Endothelial cell of umbilical vein (primary cell): ENCODE results near the gene MACROD2. TPM values are rescaled to one million over a fixed set of nuclear protein-coding genes. Genes with fewer than 3 reads are reported as not detected.

Experiments used
- BruUV-seq: library from RNA; stranded (reverse); fragments of 400-500 nt; replicated peaks from 2 replicates; lab custom pipeline; 2021; lab: Mats Ljungman, UMichigan
- CTCF ChIA-PET: fragments of 300-600, 350-600 bp; sonication (Branson Sonifier 250); formaldehyde crosslinking; loops from one replicate; lab custom pipeline; 2021; ENCODE audit warnings: antibody characterized with exemption, inconsistent platforms; lab: Charles Lee
- POLR2A ChIA-PET: fragments of 300-600, 350-600 bp; sonication (Branson Sonifier 250); formaldehyde crosslinking; loops from one replicate; lab custom pipeline; 2021; ENCODE audit warnings: antibody characterized with exemption, inconsistent platforms; lab: Charles Lee
- DNase-seq: peaks from one replicate; pipeline ENCODE4 v3.0.0-alpha.2; 2011; ENCODE audit warnings: low read depth, low spot score
- FAIRE-seq: peaks from 2 replicates; lab custom pipeline; 2011; peaks lifted over from hg19 to GRCh38; lab: Jason Lieb, UNC
- H2AFZ ChIP-seq: 2 replicates; pipeline ENCODE4 v1.6.0; 2012; ENCODE audit warnings: low read depth, low read length, control low read depth, inconsistent platforms
- H3K27ac ChIP-seq: 2 replicates; pipeline ENCODE4 v1.5.1; 2011; ENCODE audit warnings: low read depth, mild to moderate bottlenecking, control low read depth, low read length, moderate library complexity; ENCODE audit not compliant: insufficient read depth
- H3K27me3 ChIP-seq, 2 experiments: 2 replicates each; pipeline versions ENCODE4 v1.6.0 to v1.6.1; 2011; ENCODE audit warnings: low read length in 2 of 2, mixed read lengths in 1 of 2; ENCODE audit not compliant: control insufficient read depth in 2 of 2, insufficient read depth in 2 of 2
- H3K36me3 ChIP-seq, 2 experiments: 2 replicates in 1 of 2; 3 replicates in 1 of 2; pipeline ENCODE4 v1.5.1; 2011; ENCODE audit warnings: low read length in 2 of 2, mild to moderate bottlenecking in 1 of 2, moderate library complexity in 1 of 2; ENCODE audit not compliant: control insufficient read depth in 2 of 2, insufficient read depth in 2 of 2; ENCODE audit errors: extremely low read depth in 1 of 2
- H3K4me1 ChIP-seq: 3 replicates; pipeline ENCODE4 v1.5.1; 2011; ENCODE audit warnings: mild to moderate bottlenecking, low read length; ENCODE audit not compliant: control insufficient read depth, insufficient read depth; ENCODE audit errors: extremely low read depth
- H3K4me2 ChIP-seq: 2 replicates; pipeline ENCODE4 v1.6.1; 2011; ENCODE audit warnings: low read length, control low read depth, mixed read lengths; ENCODE audit not compliant: insufficient read depth
- H3K4me3 ChIP-seq, 3 experiments: fragments of 200-600 bp in 1 of 3; sonication (generic), shearing (Covaris generic) in 1 of 3; replicated peaks in 1 of 3; 2 replicates each; pipeline ENCODE4 v1.5.1; 2011 to 2016; ENCODE audit warnings: control low read depth in 3 of 3, low read length in 3 of 3, mild to moderate bottlenecking in 2 of 3, inconsistent platforms in 1 of 3, low read depth in 1 of 3, moderate library complexity in 1 of 3; ENCODE audit not compliant: insufficient read depth in 1 of 3
- H3K79me2 ChIP-seq: 2 replicates; pipeline ENCODE4 v1.6.0; 2012; ENCODE audit warnings: low read length, inconsistent platforms; ENCODE audit not compliant: control insufficient read depth, insufficient read depth
- H3K9ac ChIP-seq: replicated peaks from 2 replicates; pipeline ENCODE3; 2011; ENCODE audit warnings: low read length, control low read depth; ENCODE audit not compliant: insufficient read depth; ENCODE audit errors: extremely low read depth
- H3K9me1 ChIP-seq: replicated peaks from 3 replicates; pipeline ENCODE4 v1.6.0; 2011; ENCODE audit warnings: mild to moderate bottlenecking, low read length; ENCODE audit not compliant: control insufficient read depth, insufficient read depth; ENCODE audit errors: extremely low read depth
- H3K9me3 ChIP-seq: replicated peaks from 2 replicates; pipeline ENCODE4 v1.5.1; 2012; ENCODE audit warnings: low read length, inconsistent platforms; ENCODE audit not compliant: control insufficient read depth, insufficient read depth
- H4K20me1 ChIP-seq: replicated peaks from 2 replicates; pipeline ENCODE3; 2011; ENCODE audit warnings: mild to moderate bottlenecking, low read length; ENCODE audit not compliant: control insufficient read depth, insufficient read depth; ENCODE audit errors: extremely low read depth
- EZH2 ChIP-seq: IDR thresholded peaks from 2 replicates; pipeline ENCODE4 v1.6.1; 2012; ENCODE audit warnings: borderline replicate concordance, low read depth, mild to moderate bottlenecking, moderate library complexity, low read length, inconsistent platforms; ENCODE audit not compliant: severe bottlenecking
- FOS ChIP-seq: IDR thresholded peaks from 2 replicates; pipeline ENCODE4 v1.6.1; 2011; ENCODE audit warnings: mild to moderate bottlenecking, low read length, moderate library complexity, borderline replicate concordance; ENCODE audit not compliant: insufficient read depth
- GATA2 ChIP-seq: IDR thresholded peaks from 2 replicates; pipeline ENCODE4 v1.7.0; 2011; ENCODE audit warnings: low read depth, mild to moderate bottlenecking, moderate library complexity, mixed read lengths, low read length; ENCODE audit not compliant: insufficient read length, insufficient read depth
- JUN ChIP-seq: IDR thresholded peaks from 2 replicates; pipeline ENCODE4 v1.6.1; 2011; ENCODE audit warnings: borderline replicate concordance, low read depth; ENCODE audit not compliant: insufficient read length, insufficient read depth
- MYC ChIP-seq: IDR thresholded peaks from one replicate; pipeline ENCODE4 v1.6.1; 2011; ENCODE audit warnings: mild to moderate bottlenecking, low read depth, low read length
- POLR2A ChIP-seq: IDR thresholded peaks from 2 replicates; pipeline ENCODE4 v1.6.1; 2012; ENCODE audit warnings: low read depth, mild to moderate bottlenecking, control low read depth, low read length
- POLR2AphosphoS5 ChIP-seq: IDR thresholded peaks from 2 replicates; pipeline ENCODE4 v1.6.1; 2012; ENCODE audit warnings: low read depth, mild to moderate bottlenecking, control low read depth, low read length, moderate library complexity; ENCODE audit not compliant: insufficient read depth
- dilution Hi-C: fragments of 300-500 bp; cut with MboI; formaldehyde crosslinking; loops from one replicate; pipeline ENCODE4 v1.15.0; 2019; ENCODE audit warnings: low sequenced_read_pairs; ENCODE audit not compliant: extremely low pct_ligation_motif_present
- intact Hi-C: fragments of 100-400 bp; cut with micrococcal nuclease; formaldehyde crosslinking; loops from one replicate; pipeline ENCODE4 v1.10.0; 2022
- polyA plus RNA-seq, 4 experiments: library from polyadenylated mRNA; depleted of rRNA in 3 of 4; stranded (reverse) in 3 of 4; unstranded in 1 of 4; fragments of >200 nt; gene quantifications; 2 replicates each; pipeline versions ENCODE4 v1.2.1 to v1.2.3, GENCODE V29; 2011 to 2012; ENCODE audit warnings: missing spikeins in 1 of 4
- total RNA-seq: library from RNA; stranded (reverse); gene quantifications from 2 replicates; pipeline ENCODE4 v1.2.3, GENCODE V29; 2021
- TF ChIP-seq, protein P1 (sequence below): IDR thresholded peaks from 2 replicates; pipeline ENCODE4 v1.6.1; 2011; ENCODE audit not compliant: insufficient read depth, insufficient read length
- TF ChIP-seq, protein P2 (sequence below), 2 donors: IDR thresholded peaks; 1 replicate in 1 of 2; 2 replicates in 1 of 2; pipeline ENCODE4 v1.5.1; 2011; ENCODE audit warnings: low read length in 2 of 2, mild to moderate bottlenecking in 2 of 2, moderate library complexity in 2 of 2, control low read depth in 1 of 2, inconsistent platforms in 1 of 2, low read depth in 1 of 2; ENCODE audit not compliant: insufficient read depth in 1 of 2; ENCODE audit errors: extremely low read depth in 1 of 2

The MACROD2 gene
- total and polyA plus RNA-seq, 2 donors (not counting 3 experiments of a cell fraction or from before 2014, with no cell fraction given): 0.11 to 0.73 TPM

DNA sequence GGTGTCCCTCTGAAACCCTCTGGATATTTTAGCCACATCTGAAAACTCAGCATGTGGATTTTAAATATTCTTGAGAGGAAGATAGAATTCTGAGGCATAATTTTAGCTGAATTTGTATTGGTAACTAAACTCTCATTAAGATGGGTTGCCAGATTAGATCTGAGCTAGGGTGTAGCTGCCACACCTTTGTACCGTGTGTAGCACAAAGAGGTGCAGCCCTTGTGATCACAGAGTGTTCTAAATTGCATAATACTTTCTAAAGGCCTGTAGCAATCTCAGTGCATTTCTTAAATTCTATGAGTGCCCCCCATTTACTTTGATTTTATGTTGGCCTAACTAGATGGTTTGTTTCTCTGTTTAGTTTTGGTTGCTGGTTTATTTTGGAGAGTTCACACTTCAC, 289.1 kb downstream of the MACROD2 start:
- FAIRE-seq (no peak), DNase-seq (no peak)
- intact Hi-C loops (no loop called here), dilution Hi-C loops (no loop called here)
- H3K9me1 ChIP-seq: no peaks in the 10 kb centered on the region
- H3K27me3 ChIP-seq: peaks cover 0 to 2% of the 10 kb centered on the region in 2 experiments
- no TSS peak for BruUV-seq
- H3K79me2 ChIP-seq: no peaks in the 10 kb centered on the region
- ChIA-PET CTCF (no interaction called here), POLR2A (no interaction called here)
- H3K4me1 ChIP-seq: no peaks in the 10 kb centered on the region
- no peaks in the 10 kb centered on the region for H3K9me3 ChIP-seq
- H3K9ac ChIP-seq: no peak overlapping the region
- H3K27ac ChIP-seq: no peak overlapping the region
- H3K36me3 ChIP-seq: no peaks in the 10 kb centered on the region
- no peak overlapping the region for H3K4me3 ChIP-seq
- no peak overlapping the region for H2AFZ ChIP-seq
- H4K20me1 ChIP-seq: no peaks in the 10 kb centered on the region
- TF ChIP-seq MYC (no peak), EZH2 (no peak), POLR2A (no peak), FOS (no peak), POLR2AphosphoS5 (no peak), JUN (no peak), GATA2 (no peak)
- TF ChIP-seq, protein P1, sequence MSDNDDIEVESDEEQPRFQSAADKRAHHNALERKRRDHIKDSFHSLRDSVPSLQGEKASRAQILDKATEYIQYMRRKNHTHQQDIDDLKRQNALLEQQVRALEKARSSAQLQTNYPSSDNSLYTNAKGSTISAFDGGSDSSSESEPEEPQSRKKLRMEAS: no peak
- TF ChIP-seq, protein P2, sequence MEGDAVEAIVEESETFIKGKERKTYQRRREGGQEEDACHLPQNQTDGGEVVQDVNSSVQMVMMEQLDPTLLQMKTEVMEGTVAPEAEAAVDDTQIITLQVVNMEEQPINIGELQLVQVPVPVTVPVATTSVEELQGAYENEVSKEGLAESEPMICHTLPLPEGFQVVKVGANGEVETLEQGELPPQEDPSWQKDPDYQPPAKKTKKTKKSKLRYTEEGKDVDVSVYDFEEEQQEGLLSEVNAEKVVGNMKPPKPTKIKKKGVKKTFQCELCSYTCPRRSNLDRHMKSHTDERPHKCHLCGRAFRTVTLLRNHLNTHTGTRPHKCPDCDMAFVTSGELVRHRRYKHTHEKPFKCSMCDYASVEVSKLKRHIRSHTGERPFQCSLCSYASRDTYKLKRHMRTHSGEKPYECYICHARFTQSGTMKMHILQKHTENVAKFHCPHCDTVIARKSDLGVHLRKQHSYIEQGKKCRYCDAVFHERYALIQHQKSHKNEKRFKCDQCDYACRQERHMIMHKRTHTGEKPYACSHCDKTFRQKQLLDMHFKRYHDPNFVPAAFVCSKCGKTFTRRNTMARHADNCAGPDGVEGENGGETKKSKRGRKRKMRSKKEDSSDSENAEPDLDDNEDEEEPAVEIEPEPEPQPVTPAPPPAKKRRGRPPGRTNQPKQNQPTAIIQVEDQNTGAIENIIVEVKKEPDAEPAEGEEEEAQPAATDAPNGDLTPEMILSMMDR (IDR thresholded peaks at IDR 0.05; ENCODE audit: extremely low read depth in 1 of 2, insufficient read depth in 1 of 2, low read depth in 1 of 2, low read length in 2 of 2): no peak
- no peak overlapping the region for H3K4me2 ChIP-seq
